Stimulated activated CD4-positive, alpha-beta T cell treated with anti-CD3 and anti-CD28 coated beads, Interleukin-4, amount 100 ng/mL, for 48 hours (primary cell): Measurements from ENCODE around the gene LGALS14.

ENCODE experiments used
- DNase-seq, 2 donors: peaks; one replicate each; pipeline ENCODE4 v3.0.0-alpha.2; 2020; ENCODE audit warnings: low read depth in 2 of 2

Gene LGALS14

DNA sequence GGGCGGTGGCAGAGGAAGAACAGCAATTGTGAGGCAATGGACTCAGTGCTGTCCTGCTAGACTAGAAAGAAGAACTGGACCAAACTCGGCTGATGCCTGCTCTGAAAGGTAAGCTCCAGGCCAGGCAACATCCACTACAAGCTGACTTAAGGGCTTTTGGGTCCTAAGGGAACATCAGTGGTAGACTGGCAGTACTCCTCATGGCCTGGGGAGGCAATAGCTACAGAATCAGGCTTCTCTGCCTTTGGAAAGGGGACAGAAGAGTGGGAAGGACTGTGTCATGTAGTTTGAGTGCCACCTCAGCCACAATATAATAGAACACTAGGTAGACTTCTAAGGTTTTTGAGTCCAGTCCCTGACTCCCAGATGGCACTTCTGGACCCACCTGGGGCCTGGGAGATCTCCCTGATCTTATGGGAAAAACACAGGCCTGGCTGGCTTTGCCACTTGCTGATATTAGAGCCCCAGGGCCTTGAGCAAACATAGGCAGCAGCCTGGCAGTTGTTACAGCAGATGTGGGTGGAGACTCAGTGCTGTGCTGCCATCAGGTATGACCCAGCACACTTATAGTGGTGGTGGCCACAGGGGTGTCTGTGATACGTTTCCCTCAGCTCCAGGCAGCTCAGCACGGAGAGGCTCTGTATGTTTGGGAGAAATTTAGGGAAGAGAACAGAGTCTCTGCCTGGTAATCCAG, 42.7 kb downstream of the LGALS14 start:
- no peak for DNase-seq

GRCh38 chr19:39749981-39750380, 45.7 kb downstream of the LGALS14 start:
- DNase-seq, result no peak

- no peak for DNase-seq
Measured at GRCh38 chr19:39752390-39752789, 48.1 kb downstream of the LGALS14 start.

DNA sequence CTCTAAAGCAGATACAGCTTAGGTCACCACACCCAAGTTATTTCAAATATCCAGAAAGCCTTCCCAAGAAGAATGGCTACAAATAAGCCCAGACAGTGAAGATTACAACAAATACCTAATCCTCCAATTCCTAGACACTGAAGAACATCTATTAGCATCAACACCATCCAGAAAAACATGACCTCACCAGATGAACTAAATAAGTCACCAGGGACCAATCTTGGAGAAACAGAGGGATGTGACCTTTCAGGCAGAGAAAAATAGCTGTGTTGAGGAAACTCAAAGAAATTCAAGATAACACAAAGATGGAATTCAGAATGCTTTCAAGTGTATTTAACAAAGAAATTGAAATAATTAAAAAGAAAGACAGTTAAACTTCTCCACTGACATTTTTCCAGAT, 48.5 kb downstream of the LGALS14 start:
- no peak for DNase-seq

DNA sequence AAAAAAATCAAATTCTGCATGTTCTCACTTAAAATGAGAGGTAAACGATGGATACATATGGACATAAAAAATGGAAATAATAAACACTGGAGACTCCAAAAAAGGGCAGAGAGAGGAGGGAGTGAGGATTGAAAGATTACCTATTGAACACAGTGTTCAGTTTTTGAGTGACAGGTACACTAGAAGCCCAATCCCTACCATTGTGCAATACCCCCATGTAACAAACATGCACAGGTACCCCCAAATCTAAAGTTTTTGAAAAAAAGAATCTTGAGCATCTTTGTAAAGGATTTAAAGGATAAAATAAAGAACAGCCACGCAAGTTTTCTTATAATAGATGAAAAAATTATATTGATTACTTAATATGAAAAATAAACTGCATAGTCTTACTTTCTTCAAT, 50.3 kb downstream of the LGALS14 start:
- DNase-seq, result no peak

DNA sequence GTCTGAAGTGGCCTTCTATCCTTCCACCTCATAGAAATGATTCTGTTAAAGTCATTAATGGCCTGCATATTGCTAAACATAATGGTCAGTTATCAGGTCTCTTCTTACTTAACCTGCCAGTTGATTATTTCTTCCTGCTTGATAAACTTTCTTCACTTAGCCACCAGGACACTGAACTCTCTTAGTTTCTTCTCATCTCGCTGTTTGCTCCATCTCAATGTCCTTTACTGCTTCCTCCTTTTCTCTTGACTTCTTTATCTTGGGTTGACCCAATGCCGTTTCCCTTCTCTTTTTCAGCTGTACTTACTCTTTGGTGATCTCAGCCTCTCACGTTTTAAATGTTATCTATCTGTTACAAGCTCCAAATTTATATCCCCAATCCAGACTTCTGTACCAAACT, 50.7 kb downstream of the LGALS14 start:
- no peak for DNase-seq
